GM19395 (cell line): Measurements from ENCODE around the gene KIF20B.

Experiments used
- ATAC-seq: cut with Tn5 transposase; IDR thresholded peaks from one replicate; pipeline ENCODE4 v1.9.1; 2021; ENCODE audit warnings: mild to moderate bottlenecking, moderate library complexity; ENCODE audit not compliant: unreplicated experiment

Gene KIF20B, protein sequence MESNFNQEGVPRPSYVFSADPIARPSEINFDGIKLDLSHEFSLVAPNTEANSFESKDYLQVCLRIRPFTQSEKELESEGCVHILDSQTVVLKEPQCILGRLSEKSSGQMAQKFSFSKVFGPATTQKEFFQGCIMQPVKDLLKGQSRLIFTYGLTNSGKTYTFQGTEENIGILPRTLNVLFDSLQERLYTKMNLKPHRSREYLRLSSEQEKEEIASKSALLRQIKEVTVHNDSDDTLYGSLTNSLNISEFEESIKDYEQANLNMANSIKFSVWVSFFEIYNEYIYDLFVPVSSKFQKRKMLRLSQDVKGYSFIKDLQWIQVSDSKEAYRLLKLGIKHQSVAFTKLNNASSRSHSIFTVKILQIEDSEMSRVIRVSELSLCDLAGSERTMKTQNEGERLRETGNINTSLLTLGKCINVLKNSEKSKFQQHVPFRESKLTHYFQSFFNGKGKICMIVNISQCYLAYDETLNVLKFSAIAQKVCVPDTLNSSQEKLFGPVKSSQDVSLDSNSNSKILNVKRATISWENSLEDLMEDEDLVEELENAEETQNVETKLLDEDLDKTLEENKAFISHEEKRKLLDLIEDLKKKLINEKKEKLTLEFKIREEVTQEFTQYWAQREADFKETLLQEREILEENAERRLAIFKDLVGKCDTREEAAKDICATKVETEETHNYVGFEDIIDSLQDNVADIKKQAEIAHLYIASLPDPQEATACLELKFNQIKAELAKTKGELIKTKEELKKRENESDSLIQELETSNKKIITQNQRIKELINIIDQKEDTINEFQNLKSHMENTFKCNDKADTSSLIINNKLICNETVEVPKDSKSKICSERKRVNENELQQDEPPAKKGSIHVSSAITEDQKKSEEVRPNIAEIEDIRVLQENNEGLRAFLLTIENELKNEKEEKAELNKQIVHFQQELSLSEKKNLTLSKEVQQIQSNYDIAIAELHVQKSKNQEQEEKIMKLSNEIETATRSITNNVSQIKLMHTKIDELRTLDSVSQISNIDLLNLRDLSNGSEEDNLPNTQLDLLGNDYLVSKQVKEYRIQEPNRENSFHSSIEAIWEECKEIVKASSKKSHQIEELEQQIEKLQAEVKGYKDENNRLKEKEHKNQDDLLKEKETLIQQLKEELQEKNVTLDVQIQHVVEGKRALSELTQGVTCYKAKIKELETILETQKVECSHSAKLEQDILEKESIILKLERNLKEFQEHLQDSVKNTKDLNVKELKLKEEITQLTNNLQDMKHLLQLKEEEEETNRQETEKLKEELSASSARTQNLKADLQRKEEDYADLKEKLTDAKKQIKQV (N-terminal part only)

DNA sequence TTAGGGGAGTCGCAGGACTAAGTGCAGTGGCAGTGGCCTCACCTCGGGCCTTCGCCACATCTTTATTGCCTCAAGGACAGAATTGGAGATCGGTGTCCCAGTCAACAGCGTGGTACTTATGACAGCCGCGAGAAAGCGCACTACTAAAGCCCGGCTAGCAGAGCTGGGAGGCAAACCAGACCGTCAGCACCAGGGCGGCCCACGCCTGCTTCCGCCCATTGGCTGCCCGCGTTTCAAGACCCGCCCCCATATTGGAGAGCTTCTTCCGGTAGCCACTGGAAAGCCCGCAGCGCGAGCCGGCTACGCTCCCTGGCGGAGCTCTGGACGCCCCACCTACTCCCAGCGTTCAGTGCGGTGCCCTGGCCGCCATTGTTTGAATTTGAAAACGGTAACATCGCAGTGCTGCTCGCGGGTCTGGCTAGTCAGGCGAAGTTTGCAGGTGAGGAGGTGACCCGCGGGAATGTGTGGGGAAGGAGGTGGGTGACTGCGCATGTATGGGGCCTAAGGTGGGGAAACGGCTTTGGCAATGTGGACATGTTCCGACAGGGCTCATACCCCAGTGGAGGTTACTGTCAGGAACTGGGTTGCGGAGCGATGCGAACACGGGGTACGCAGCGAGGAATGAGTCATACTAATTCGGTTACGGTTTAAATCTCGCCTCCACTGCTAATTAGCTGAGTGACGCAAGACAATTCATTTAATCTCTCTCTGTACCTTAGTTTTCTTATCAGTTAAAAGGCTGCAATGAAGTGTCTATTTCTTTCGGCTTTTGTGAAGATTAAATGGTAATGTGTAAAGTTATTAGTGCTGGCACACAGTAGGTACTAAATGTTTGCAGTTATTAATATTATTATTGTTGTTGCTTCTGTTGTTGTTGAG lies at the start of gene KIF20B:
KIF20B (plus strand) TSS at position 349 of the 879 bp plus-strand sequence. CDS start 3,705 bp downstream, outside the sequence.
- ATAC-seq, result peak; percentile 97

GRCh38 chr10:89651916-89652573 lies 49.3 kb upstream of the KIF20B start:
- peak; percentile 63 for ATAC-seq

- peak; percentile 5 for ATAC-seq
These were observed 48.5 kb upstream of the KIF20B start for GRCh38 chr10:89652806-89653370.

- peak; percentile 77 for ATAC-seq
These were observed 48.0 kb upstream of the KIF20B start for GRCh38 chr10:89653410-89653869.

DNA sequence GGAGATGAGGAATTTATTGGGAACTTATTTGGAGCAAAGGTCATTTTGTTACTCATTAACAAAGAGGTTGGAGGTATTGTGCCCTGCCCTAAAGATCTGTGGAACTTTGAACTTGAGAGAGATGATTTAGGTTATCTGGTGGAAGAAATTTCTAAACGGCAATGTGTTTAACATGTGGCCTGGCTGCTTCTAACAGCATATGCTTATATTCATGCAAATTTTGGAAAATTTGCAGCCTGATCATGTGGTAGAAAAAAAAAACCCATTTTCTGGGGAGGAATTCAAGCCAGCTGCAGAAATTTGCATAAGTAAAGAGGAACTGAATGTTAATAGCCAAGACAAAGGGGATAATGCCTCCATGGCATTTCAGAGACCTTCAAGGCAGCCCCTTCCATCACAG lies 45.7 kb upstream of the KIF20B start:
- no peak for ATAC-seq

DNA sequence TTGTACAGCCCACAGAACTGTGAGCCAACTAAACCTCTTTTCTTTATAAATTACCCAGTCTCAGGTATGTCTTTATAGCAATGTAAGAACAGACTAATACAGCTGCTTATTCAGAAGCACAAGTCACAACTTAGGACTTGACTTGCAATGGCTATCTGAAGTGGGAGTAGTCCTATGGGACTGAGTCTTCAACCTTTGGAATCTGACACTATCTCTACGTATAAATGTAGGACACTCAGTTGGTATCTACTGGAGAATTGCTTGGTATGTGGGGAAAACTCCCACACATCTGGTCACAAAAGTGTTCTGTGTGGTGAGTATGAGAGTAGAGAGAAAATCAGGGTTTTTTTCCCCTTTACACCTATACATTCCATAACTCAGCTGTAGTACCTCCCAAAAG lies 44.1 kb upstream of the KIF20B start:
- ATAC-seq, result no peak

GRCh38 chr10:89659143-89660131 lies 42.0 kb upstream of the KIF20B start:
- ATAC-seq, result no peak

GRCh38 chr10:89662596-89662995 lies 38.8 kb upstream of the KIF20B start:
- no peak for ATAC-seq

DNA sequence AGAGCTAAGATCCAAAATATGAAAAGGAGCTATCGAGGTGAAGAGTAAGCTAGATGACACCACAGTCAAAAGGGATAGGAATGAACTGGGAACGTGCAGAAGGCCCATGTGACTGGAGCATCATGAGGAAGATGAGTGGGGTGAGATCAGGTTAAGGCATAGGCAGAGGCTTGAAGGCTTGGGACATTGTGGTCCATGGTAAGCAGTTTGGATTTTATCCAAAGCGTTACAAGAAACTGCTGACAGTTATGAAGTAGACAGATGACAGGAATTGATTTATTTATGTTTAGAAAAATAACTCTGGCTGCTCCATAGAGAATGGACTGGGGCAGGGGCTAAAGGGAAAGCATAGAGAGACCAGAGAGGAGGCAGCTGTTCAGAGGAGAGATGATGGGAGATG lies 38.2 kb upstream of the KIF20B start:
- ATAC-seq, result no peak

GRCh38 chr10:89664203-89664602 lies 37.2 kb upstream of the KIF20B start:
- no peak for ATAC-seq

- no peak for ATAC-seq
These were observed 36.1 kb upstream of the KIF20B start for GRCh38 chr10:89665302-89665701.

DNA sequence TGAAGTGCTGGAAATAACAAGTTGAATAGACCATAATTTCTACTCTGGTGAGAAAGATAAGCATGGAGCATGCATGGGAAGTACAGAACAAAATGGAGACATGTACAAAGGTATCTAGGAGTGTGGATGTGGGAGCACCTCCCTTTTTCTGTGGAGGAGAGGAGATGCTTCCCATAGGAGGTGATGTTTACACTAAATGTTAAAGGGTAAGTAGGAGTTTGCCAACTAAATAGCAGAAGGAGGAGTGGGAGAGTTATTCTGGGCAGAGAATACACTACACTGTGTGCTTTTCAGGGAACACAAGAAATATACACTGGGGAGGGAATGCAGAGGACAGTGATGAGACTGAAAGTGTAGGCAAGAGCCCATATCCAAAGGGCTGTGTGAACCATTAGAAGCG lies 35.3 kb upstream of the KIF20B start:
- no peak for ATAC-seq

DNA sequence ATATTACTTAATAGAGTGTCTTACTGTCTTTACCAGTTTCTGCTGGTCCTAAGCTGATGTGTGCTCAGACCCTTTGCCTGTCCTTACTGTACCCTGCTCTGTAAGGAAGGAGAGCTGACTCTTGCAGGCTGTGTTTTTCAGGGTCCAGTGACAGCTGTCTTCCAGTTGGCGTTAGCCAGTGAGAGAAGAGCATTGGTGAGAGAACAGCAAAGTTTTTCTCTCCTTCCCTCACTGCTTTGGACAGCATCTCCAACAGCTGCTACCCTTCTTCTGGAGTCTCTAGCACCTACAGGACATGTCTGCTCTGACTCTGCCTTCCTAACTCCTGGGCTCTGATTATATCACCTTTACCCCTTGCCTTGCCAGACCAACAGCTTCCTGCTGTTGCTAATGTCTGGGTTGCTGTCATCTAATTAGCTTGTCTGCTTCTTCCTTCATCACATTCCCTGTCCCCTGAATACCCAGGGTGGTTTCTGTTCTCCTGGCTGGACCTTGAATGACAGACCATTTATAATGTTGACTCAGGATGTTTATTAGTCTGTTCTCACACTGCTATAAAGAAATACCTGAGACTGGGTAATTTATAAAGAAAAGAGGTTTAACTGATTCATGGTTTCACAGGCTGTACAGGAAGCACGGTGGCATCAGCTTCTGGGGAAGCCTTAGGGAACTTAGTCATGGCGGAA lies 32.9 kb upstream of the KIF20B start:
- ATAC-seq, result no peak

DNA sequence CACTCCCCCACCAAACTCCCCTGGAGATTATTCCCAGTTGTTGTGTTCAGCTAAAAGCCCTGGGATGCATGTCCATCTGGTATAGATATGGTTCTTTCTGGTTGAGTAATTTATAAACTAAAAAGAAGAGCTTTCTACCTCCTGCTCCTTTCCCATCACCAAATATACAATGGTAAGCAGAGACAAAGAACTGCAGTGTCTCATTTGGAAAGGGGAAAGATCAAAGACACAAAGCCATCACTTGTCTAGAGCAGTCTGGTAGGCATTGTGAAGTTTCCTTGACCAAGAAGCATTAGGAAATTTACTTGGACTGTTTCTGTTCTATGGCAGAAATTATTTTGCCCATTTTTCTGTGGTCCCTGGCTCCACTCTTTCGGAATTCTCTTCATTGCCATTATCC lies 31.4 kb upstream of the KIF20B start:
- no peak for ATAC-seq

DNA sequence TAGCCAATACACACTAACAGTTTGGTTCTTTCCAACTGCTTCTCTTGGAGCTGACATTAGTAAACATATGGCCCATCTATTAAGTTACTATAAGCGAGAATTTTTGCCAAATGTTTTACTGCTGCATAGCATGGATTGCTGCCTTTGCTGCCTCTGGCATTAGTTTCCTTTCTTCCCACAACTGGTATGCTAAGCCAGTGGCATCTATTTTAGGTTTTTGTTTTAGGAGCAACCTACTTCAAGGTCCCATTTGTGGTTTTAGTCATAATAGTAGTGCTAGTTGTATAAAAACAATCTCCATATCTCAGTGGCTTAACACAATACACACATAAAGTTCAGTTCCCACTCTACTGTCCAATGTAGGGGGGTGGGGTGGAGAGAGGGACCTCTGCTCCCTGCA lies 30.5 kb upstream of the KIF20B start:
- no peak for ATAC-seq

DNA sequence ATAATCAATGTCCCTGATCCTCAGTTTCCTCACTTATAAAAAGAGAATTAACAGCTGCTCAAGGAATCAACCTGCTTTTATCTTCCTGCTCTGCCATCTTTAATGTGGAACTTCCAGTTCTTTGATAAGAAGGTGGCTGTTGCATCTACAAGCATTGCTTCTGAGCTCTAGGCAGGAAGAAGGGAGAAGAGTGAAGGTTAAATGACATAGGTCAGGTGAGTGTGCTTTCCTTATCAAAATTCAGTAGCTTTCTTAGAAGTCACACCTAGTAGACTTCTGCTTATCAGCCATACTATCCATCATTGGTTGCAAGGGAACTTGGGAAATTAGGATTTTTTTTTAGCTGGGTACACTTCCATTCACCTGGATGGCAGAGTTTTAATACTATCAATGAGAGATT lies 24.0 kb upstream of the KIF20B start:
- ATAC-seq, result no peak

GRCh38 chr10:89679986-89680385 lies 21.4 kb upstream of the KIF20B start:
- no peak for ATAC-seq
